MCF 10A (cell line): Measurements from ENCODE around the gene ADAMTS2. TPM values are rescaled to one million over a fixed set of nuclear protein-coding genes. Genes with fewer than 3 reads are reported as not detected.

Experiments used
- BruUV-seq: library from RNA; stranded (reverse); fragments of 400-500 nt; replicated peaks from 2 replicates; lab custom pipeline; 2021; lab: Mats Ljungman, UMichigan
- CTCF ChIA-PET: fragments of 300-600 bp; sonication (Branson Sonifier 250); formaldehyde crosslinking; extraction: SDS; loops from one replicate; lab custom pipeline; 2021; ENCODE audit warnings: antibody characterized with exemption, inconsistent platforms; lab: Yijun Ruan, JAX
- POLR2A ChIA-PET: fragments of 300-600, 350-650 bp; sonication (Branson Sonifier 250); formaldehyde crosslinking; extraction: SDS; loops from one replicate; lab custom pipeline; 2020; ENCODE audit warnings: antibody characterized with exemption, inconsistent platforms; lab: Yijun Ruan, JAX
- DNase-seq: peaks from one replicate; pipeline ENCODE4 v3.0.0-alpha.2; 2018; ENCODE audit not compliant: unreplicated experiment
- H3K27ac Mint-ChIP-seq: one replicate; pipeline ENCODE4 v1.8.0; 2022; ENCODE audit warnings: mild to moderate bottlenecking, low read depth, mixed read lengths; ENCODE audit not compliant: unreplicated experiment
- H3K27me3 Mint-ChIP-seq: one replicate; pipeline ENCODE4 v1.8.0; 2022; ENCODE audit warnings: mixed read lengths; ENCODE audit not compliant: insufficient read depth, unreplicated experiment
- H3K36me3 Mint-ChIP-seq: one replicate; pipeline ENCODE4 v1.8.0; 2022; ENCODE audit warnings: mild to moderate bottlenecking, moderate library complexity, mixed read lengths; ENCODE audit not compliant: insufficient read depth, unreplicated experiment
- H3K4me1 Mint-ChIP-seq: one replicate; pipeline ENCODE4 v1.8.0; 2022; ENCODE audit warnings: mixed read lengths; ENCODE audit not compliant: insufficient read depth, unreplicated experiment
- H3K4me3 Mint-ChIP-seq: one replicate; pipeline ENCODE4 v1.8.0; 2022; ENCODE audit warnings: mild to moderate bottlenecking, moderate library complexity, mixed read lengths; ENCODE audit not compliant: unreplicated experiment
- H3K9me3 Mint-ChIP-seq: one replicate; pipeline ENCODE4 v1.8.0; 2022; ENCODE audit warnings: mixed read lengths; ENCODE audit not compliant: unreplicated experiment
- intact Hi-C: fragments of 100-400 bp; cut with micrococcal nuclease; formaldehyde crosslinking; loops from 2 replicates; pipeline ENCODE4 v1.14.1; 2022
- total RNA-seq: library from RNA; stranded (reverse); gene quantifications from 2 replicates; pipeline ENCODE4 v1.2.3, GENCODE V29; 2022
- TF ChIP-seq, protein P1 (sequence below): fragments of 200-600 bp; IDR thresholded peaks from one replicate; pipeline ENCODE4 v1.8.0; 2022; ENCODE audit warnings: antibody characterized with exemption, mild to moderate bottlenecking; ENCODE audit not compliant: unreplicated experiment

ADAMTS2 gene
- total RNA-seq, 1 experiment from 2014 or later: not detected

DNA sequence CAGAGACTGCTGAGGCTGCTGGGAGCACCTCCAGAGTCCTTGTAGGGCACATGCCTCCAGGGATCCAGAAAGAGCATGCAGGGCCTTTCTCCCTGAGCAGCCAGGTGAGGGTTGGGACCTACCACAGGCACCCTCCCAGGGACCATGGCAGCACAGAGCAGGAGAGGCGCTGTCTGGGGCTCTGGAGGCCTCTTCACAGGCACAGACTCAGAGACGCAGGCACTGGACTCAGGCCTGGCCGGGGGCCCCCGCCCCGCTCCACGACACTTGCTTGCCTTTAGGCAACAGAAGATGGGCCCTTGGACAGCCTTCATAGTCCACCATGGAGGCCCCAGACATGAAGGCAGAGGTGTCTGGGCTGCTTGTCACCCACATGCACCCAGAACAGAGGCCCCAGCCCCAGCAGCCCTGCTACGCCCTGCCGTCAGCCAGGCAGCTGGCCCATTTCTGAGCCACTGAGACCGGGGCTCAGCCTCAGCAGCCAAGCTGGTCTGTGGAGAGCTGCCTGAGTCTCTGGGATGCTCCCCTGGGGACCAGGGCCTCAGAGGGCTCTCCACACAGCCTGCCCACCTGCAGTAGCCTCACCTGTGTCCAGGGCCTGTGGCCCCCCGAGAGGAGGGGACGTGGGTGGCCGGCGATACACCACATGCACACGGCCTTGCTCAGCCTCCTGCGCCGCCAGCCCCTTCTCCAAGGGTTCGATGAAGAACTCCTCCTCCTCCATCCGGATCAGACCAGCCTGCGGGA is 72.8 kb downstream of the ADAMTS2 start:
- Mint-ChIP-seq H3K4me3 (no peak overlapping the region), H3K4me1 (peaks cover 12% of the 10 kb centered on the region), H3K27me3 (no peaks in the 10 kb centered on the region), H3K9me3 (no peaks in the 10 kb centered on the region), H3K36me3 (no peaks in the 10 kb centered on the region), H3K27ac (no peak overlapping the region)
- POLR2A ChIA-PET: no interaction called here
- no peak for DNase-seq
- CTCF ChIA-PET: no interaction called here
- intact Hi-C loops: loop anchor here (10.0 kb wide), 1 partner anchor 132 kb away; no protein-coding TSS in a partner anchor
- TF ChIP-seq, protein P1, sequence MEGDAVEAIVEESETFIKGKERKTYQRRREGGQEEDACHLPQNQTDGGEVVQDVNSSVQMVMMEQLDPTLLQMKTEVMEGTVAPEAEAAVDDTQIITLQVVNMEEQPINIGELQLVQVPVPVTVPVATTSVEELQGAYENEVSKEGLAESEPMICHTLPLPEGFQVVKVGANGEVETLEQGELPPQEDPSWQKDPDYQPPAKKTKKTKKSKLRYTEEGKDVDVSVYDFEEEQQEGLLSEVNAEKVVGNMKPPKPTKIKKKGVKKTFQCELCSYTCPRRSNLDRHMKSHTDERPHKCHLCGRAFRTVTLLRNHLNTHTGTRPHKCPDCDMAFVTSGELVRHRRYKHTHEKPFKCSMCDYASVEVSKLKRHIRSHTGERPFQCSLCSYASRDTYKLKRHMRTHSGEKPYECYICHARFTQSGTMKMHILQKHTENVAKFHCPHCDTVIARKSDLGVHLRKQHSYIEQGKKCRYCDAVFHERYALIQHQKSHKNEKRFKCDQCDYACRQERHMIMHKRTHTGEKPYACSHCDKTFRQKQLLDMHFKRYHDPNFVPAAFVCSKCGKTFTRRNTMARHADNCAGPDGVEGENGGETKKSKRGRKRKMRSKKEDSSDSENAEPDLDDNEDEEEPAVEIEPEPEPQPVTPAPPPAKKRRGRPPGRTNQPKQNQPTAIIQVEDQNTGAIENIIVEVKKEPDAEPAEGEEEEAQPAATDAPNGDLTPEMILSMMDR: no peak
- no TSS peak for BruUV-seq

DNA sequence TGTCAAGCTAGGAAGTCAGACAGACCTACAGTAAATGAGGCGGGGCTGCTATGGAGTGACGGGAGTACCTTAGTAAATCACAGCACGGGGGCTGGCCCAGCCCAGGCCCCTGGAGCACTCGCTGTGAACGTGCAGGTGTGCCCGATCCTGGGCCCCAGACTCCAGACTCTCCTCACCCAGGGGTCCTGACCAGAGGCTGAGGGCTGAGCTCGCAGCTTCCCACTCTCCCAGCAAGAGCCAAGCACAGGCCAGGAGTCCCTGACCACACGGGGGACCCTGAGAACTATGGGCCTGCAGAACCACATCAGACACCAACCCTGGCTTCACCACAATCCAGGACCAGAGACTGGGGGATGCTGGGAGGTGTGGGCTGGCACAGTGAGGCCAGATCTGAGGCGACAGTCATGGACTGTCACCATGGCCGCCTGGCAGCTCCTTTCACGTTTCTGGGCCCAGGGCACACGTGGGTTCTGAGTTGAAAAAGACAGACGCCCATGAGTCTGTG is 73.4 kb downstream of the ADAMTS2 start:
- no peak for DNase-seq
- Mint-ChIP-seq H3K4me1 (peaks cover 13% of the 10 kb centered on the region), H3K27me3 (no peaks in the 10 kb centered on the region), H3K27ac (no peak overlapping the region), H3K4me3 (no peak overlapping the region), H3K36me3 (no peaks in the 10 kb centered on the region), H3K9me3 (no peaks in the 10 kb centered on the region)
- CTCF ChIA-PET: no interaction called here
- intact Hi-C loops: loop anchor here (10.0 kb wide), 1 partner anchor 133 kb away; no protein-coding TSS in a partner anchor
- POLR2A ChIA-PET: no interaction called here
- no TSS peak for BruUV-seq
- TF ChIP-seq, protein P1: no peak

DNA sequence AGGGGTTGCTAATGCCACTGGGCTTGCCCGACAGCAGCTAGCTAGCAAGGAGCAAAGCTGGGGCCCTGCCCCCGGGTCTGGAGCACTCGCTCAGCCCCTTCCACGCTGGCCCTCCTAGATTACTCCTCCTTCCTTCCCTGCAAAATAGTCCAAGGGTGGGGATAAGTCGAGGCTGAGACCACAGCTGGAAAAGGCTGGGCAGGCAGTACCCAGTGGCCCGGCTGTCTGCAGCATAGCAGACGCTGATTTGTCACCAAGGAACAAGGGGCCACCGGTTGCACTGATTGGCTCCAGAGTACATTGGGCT is 73.9 kb downstream of the ADAMTS2 start:
- no peak for DNase-seq
- no peak overlapping the region for H3K4me3 Mint-ChIP-seq
- POLR2A ChIA-PET: interaction anchor here (0.6 kb wide), 1 partner anchor 418 kb away, joined by 3 read pairs; no protein-coding TSS in a partner anchor
- intact Hi-C loops: loop anchor here (10.0 kb wide), 1 partner anchor 133 kb away; no protein-coding TSS in a partner anchor
- TF ChIP-seq, protein P1: no peak
- H3K4me1 Mint-ChIP-seq: peaks cover 17% of the 10 kb centered on the region
- CTCF ChIA-PET: no interaction called here
- no peak overlapping the region for H3K27ac Mint-ChIP-seq
- no peaks in the 10 kb centered on the region for H3K27me3 Mint-ChIP-seq
- no peaks in the 10 kb centered on the region for H3K9me3 Mint-ChIP-seq
- no peaks in the 10 kb centered on the region for H3K36me3 Mint-ChIP-seq
- no TSS peak for BruUV-seq

DNA sequence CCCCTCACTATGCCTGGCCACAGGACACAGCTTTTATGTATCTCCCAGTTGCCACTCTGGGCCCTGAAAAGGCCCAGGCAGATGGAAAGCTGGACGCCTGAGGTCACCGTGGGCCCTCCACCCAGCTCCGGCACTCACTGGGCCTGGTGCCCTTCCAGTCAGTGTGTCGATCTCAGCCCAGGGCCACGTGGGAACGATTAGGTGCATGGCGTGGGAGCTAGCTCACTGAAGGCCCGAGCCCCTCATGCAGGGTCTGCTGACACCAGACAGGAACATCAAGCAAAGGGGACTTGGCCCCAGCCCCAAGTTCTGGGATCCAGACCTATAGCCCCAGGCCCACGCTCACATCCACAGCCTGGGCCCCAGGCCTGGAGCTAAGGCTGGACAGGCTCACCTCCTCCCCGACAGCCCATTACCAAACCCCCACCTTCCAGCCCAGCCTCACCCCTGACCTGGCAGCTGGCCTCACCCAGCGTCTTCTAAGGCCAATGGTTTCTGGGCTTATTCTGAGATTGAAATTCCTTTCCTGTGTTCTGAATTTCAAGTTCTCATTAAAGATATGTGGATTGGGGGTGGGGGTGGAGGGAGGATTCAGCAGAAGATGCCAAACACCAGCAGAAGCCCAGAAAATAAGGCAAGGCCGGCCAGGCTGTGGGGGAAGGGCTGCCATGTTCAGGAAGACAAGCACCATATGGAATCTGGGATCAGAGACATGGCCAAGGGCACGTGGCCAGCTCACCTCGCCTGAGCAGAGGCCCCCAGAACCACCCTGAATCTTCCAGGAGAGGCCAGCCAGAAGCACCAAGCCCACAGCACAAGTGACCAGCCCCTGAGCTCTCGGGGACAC is 74.5 kb downstream of the ADAMTS2 start:
- no TSS peak for BruUV-seq
- H3K9me3 Mint-ChIP-seq: no peaks in the 10 kb centered on the region
- intact Hi-C loops: loop anchor here (10.0 kb wide), 1 partner anchor 134 kb away; no protein-coding TSS in a partner anchor
- peaks cover under 1% of the 10 kb centered on the region for H3K36me3 Mint-ChIP-seq
- no peak overlapping the region for H3K4me3 Mint-ChIP-seq
- H3K27me3 Mint-ChIP-seq: no peaks in the 10 kb centered on the region
- no peak overlapping the region for H3K27ac Mint-ChIP-seq
- DNase-seq: no peak
- ChIA-PET CTCF (no interaction called here), POLR2A (interaction anchor here (0.6 kb wide), 1 partner anchor 418 kb away, joined by 3 read pairs; no protein-coding TSS in a partner anchor)
- TF ChIP-seq, protein P1: no peak
- H3K4me1 Mint-ChIP-seq: peaks cover 19% of the 10 kb centered on the region
